Measurements from ENCODE around the gene HAL. TPM values are rescaled to one million over a fixed set of nuclear protein-coding genes. Genes with fewer than 3 reads are reported as not detected.

HAL gene
- total and polyA plus RNA-seq, 2 of the 4 experiments (the other 2 are of a cell fraction), result under 0.01 to 0.02 TPM

GRCh38 chr12:96025518-96025917 lies 29.4 kb upstream of the HAL start:
- no peak overlapping the region for H3K4ac ChIP-seq (ENCODE audit: low read depth, low read length)
- dilution Hi-C loops (cut with HindIII; ENCODE audit: low sequenced_read_pairs, unreplicated experiment) (no loop called here), in situ Hi-C loops (cut with MboI; ENCODE audit: low sequenced_read_pairs) (no loop called here), intact Hi-C loops (cut with micrococcal nuclease) (no loop called here)
- H3K4me3 ChIP-seq (ENCODE audit: insufficient read depth, low read depth, low read length), result no peak overlapping the region
- no peak overlapping the region for H3K14ac ChIP-seq (replicated peaks; ENCODE audit: low read depth, low read length)
- ATAC-seq (ENCODE audit: low read depth), result no peak
- no peak overlapping the region for H4K8ac ChIP-seq (ENCODE audit: low read depth in 2 of 2, low read length in 2 of 2)
- no peaks in the 10 kb centered on the region for H3K9me3 ChIP-seq (ENCODE audit: control insufficient read depth, insufficient read depth, low read length)
- H2AFZ ChIP-seq (replicated peaks; ENCODE audit: low read length, poor library complexity), result no peak overlapping the region
- no peak overlapping the region for H2BK20ac ChIP-seq (ENCODE audit: low read depth, low read length)
- H3K23ac ChIP-seq (ENCODE audit: low read depth, low read length), result no peak overlapping the region
- TF ChIP-seq, protein P1, sequence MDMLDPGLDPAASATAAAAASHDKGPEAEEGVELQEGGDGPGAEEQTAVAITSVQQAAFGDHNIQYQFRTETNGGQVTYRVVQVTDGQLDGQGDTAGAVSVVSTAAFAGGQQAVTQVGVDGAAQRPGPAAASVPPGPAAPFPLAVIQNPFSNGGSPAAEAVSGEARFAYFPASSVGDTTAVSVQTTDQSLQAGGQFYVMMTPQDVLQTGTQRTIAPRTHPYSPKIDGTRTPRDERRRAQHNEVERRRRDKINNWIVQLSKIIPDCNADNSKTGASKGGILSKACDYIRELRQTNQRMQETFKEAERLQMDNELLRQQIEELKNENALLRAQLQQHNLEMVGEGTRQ (IDR thresholded peaks at IDR 0.05; ENCODE audit: low read depth, low read length), result no peak
- TF ChIP-seq RAD21 (IDR thresholded peaks at IDR 0.05; ENCODE audit: low read length) (no peak), BHLHE40 (IDR thresholded peaks at IDR 0.05; ENCODE audit: low read depth, low read length) (no peak), MAFK (IDR thresholded peaks at IDR 0.05; ENCODE audit: low read depth, low read length) (no peak), SMC3 (IDR thresholded peaks at IDR 0.05; ENCODE audit: low read depth, low read length) (no peak)
- no peak overlapping the region for H2AK5ac ChIP-seq (ENCODE audit: low read depth, low read length)
- H3K56ac ChIP-seq (ENCODE audit: extremely low read depth, insufficient read depth, low read length), result no peak overlapping the region
- no peaks in the 10 kb centered on the region for H3K4me1 ChIP-seq (ENCODE audit: control insufficient read depth, insufficient read depth, low read length)
- no peak overlapping the region for H3K18ac ChIP-seq (ENCODE audit: low read depth, low read length)
- no peaks in the 10 kb centered on the region; a peak in 1 of 4 replicates for H3K79me1 ChIP-seq (ENCODE audit: low read depth in 1 of 2, low read length in 2 of 2)
- H3K9ac ChIP-seq (ENCODE audit: low read depth, low read length), result no peak overlapping the region
- H3K36me3 ChIP-seq (ENCODE audit: control insufficient read depth, insufficient read depth, low read length), result peaks cover 13% of the 10 kb centered on the region
- H3K9me1 ChIP-seq (ENCODE audit: insufficient read depth, low read length), result peaks cover 3% of the 10 kb centered on the region; the same call in 1 of the 2 replicates
- H3K4me2 ChIP-seq (ENCODE audit: low read depth, low read length), result no peak overlapping the region
- H4K91ac ChIP-seq (ENCODE audit: insufficient read depth, low read depth, low read length), result no peak overlapping the region
- no peak overlapping the region for H2BK5ac ChIP-seq (ENCODE audit: low read depth, low read length, poor library complexity, severe bottlenecking)
- H4K5ac ChIP-seq (ENCODE audit: low read depth, low read length), result no peak overlapping the region
- ChIA-PET CTCF (no interaction called here), POLR2A (ENCODE audit: unreplicated experiment) (no interaction called here)
- WGBS, 2 experiments (ENCODE audit: extremely low coverage in 2 of 2, insufficient read length in 1 of 2), result 100% methylated on average over 1 of the region's 4 CpGs; no CpG with 5 or more reads in 1 of the 2 experiments
- H2BK120ac ChIP-seq (ENCODE audit: low read depth, low read length), result no peak overlapping the region
- H3K27me3 ChIP-seq (ENCODE audit: control insufficient read depth, insufficient read depth, low read length), result no peaks in the 10 kb centered on the region
- no peak for DNase-seq
- no peak overlapping the region for H2BK15ac ChIP-seq (ENCODE audit: low read depth, low read length)
- H4K20me1 ChIP-seq (ENCODE audit: insufficient read depth, low read length), result no peaks in the 10 kb centered on the region
- no peak overlapping the region for H3K27ac ChIP-seq (ENCODE audit: insufficient read depth, low read length)
- H2AK9ac ChIP-seq (replicated peaks; ENCODE audit: low read depth, low read length, poor library complexity), result no peak overlapping the region
- BruUV-seq (replicated peaks), result no TSS peak
